HepG2 (cell line): ENCODE data around the gene AGAP1. TPM values are rescaled to one million over a fixed set of nuclear protein-coding genes. Genes with fewer than 3 reads are reported as not detected.

ENCODE experiments used
- ATAC-seq: fragments of 200-7000 bp; cut with Tn5 transposase; 3 replicates; pipeline ENCODE4 v1.9.1; 2020; ENCODE audit warnings: mild to moderate bottlenecking, moderate library complexity
- BruUV-seq: library from RNA; stranded (reverse); fragments of 400-500 nt; replicated peaks from 2 replicates; lab custom pipeline; 2021; lab: Mats Ljungman, UMichigan
- CTCF ChIA-PET: fragments of 300-600 bp; formaldehyde crosslinking; extraction: SDS; loops from one replicate; lab custom pipeline; 2021; ENCODE audit warnings: low total read pairs, inconsistent platforms, low intra/inter-chr PET ratio; lab: Yijun Ruan, JAX
- POLR2A ChIA-PET: fragments of 350-600 bp; sonication (Branson Sonifier 250); formaldehyde crosslinking; loops from one replicate; lab custom pipeline; 2020; ENCODE audit warnings: antibody characterized with exemption, inconsistent platforms; lab: Yijun Ruan, JAX
- DNase-seq: peaks from one replicate; pipeline ENCODE4 v3.0.0-alpha.2; 2015; ENCODE audit warnings: low spot score
- FAIRE-seq: peaks from 3 replicates; lab custom pipeline; 2011; peaks lifted over from hg19 to GRCh38; lab: Jason Lieb, UNC
- H2AFZ ChIP-seq: one replicate; pipeline ENCODE4 v1.6.1; 2011; ENCODE audit warnings: low read length, inconsistent platforms
- H3K27ac ChIP-seq: fragments of 300-600 bp; 3 replicates; pipeline ENCODE4 v1.8.0; 2011; ENCODE audit warnings: mixed run types, mild to moderate bottlenecking, mixed read lengths, low read length, inconsistent platforms; ENCODE audit not compliant: insufficient read depth; ENCODE audit errors: extremely low read length
- H3K27me3 ChIP-seq, 2 experiments: fragments of 200-600 bp in 1 of 2; 2 replicates in 1 of 2; 3 replicates in 1 of 2; pipeline versions ENCODE4 v1.6.0 to v1.8.0; 2011; ENCODE audit warnings: low read length in 2 of 2, mild to moderate bottlenecking in 2 of 2, moderate library complexity in 2 of 2, inconsistent platforms in 1 of 2; ENCODE audit not compliant: insufficient read depth in 2 of 2, control insufficient read depth in 1 of 2
- H3K36me3 ChIP-seq, 2 experiments: fragments of 200-600 bp in 1 of 2; replicated peaks in 1 of 2; 2 replicates in 1 of 2; 3 replicates in 1 of 2; pipeline versions ENCODE4 v1.5.1 to v1.8.0; 2011; ENCODE audit warnings: low read length in 2 of 2, inconsistent platforms in 1 of 2; ENCODE audit not compliant: insufficient read depth in 2 of 2, control insufficient read depth in 1 of 2
- H3K4me1 ChIP-seq: 2 replicates; pipeline ENCODE4 v1.5.1; 2012; ENCODE audit warnings: low read length, inconsistent platforms; ENCODE audit not compliant: insufficient read depth
- H3K4me2 ChIP-seq: 2 replicates; pipeline ENCODE4 v1.6.0; 2011; ENCODE audit warnings: low read depth, low read length, inconsistent platforms
- H3K4me3 ChIP-seq, 3 experiments: fragments of 200-600 bp in 1 of 3; sonication (generic), shearing (Covaris generic) in 1 of 3; replicated peaks in 1 of 3; 2 replicates each; pipeline ENCODE4 v1.5.1; 2011 to 2016; ENCODE audit warnings: low read length in 3 of 3, inconsistent platforms in 2 of 3, low read depth in 2 of 3, mild to moderate bottlenecking in 2 of 3, control low read depth in 1 of 3, mixed read lengths in 1 of 3; ENCODE audit not compliant: insufficient read depth in 1 of 3
- H3K79me2 ChIP-seq: one replicate; pipeline ENCODE4 v1.6.1; 2011; ENCODE audit warnings: low read length, inconsistent platforms; ENCODE audit not compliant: insufficient read depth
- H3K9ac ChIP-seq: 2 replicates; pipeline ENCODE4 v1.6.0; 2011; ENCODE audit warnings: mild to moderate bottlenecking, low read depth, low read length, inconsistent platforms; ENCODE audit not compliant: insufficient read depth
- H3K9me3 ChIP-seq: 2 replicates; pipeline ENCODE4 v1.5.1; 2012; ENCODE audit warnings: mild to moderate bottlenecking, low read length
- H4K20me1 ChIP-seq: 2 replicates; pipeline ENCODE4 v1.6.0; 2011; ENCODE audit warnings: inconsistent platforms, mild to moderate bottlenecking, low read length, moderate library complexity; ENCODE audit not compliant: insufficient read depth
- AGO2 ChIP-seq: fragments of 200-400 bp; formaldehyde crosslinking; optimal IDR thresholded peaks from 2 replicates; pipeline ENCODE3; 2017; ENCODE audit warnings: mild to moderate bottlenecking, low read depth, low read length, moderate library complexity
- FOXA1 ChIP-seq, 2 experiments: fragments of 450-650 bp in 1 of 2; sonication (generic) in 1 of 2; formaldehyde crosslinking in 1 of 2; IDR thresholded peaks; 2 replicates each; pipeline versions ENCODE4 v1.4.0 to v1.6.1; 2016 to 2020; ENCODE audit warnings: missing genetic modification reagents in 1 of 2
- PATZ1 ChIP-seq: sonication (generic); formaldehyde crosslinking; IDR thresholded peaks from 2 replicates; pipeline ENCODE4 v1.4.0; 2020; ENCODE audit warnings: missing genetic modification reagents
- RBM22 ChIP-seq: fragments of 200-400 bp; formaldehyde crosslinking; optimal IDR thresholded peaks from 2 replicates; pipeline ENCODE3; 2017; ENCODE audit warnings: mild to moderate bottlenecking, low read length, moderate library complexity
- ZNF225 ChIP-seq: sonication (generic); formaldehyde crosslinking; IDR thresholded peaks from 2 replicates; pipeline ENCODE4 v1.4.0; 2020; ENCODE audit warnings: mild to moderate bottlenecking, missing genetic modification reagents
- ZNF552 ChIP-seq: sonication (generic); formaldehyde crosslinking; IDR thresholded peaks from 2 replicates; pipeline ENCODE4 v1.9.0; 2022; ENCODE audit warnings: missing genetic modification reagents, mild to moderate bottlenecking, borderline replicate concordance
- ZNF691 ChIP-seq: sonication (generic); formaldehyde crosslinking; IDR thresholded peaks from 2 replicates; pipeline ENCODE4 v1.4.0; 2020; ENCODE audit warnings: missing genetic modification reagents, low read depth, mild to moderate bottlenecking, borderline replicate concordance
- ZNF839 ChIP-seq: sonication (generic); formaldehyde crosslinking; IDR thresholded peaks from 2 replicates; pipeline ENCODE4 v1.4.0; 2020; ENCODE audit warnings: missing genetic modification reagents, mild to moderate bottlenecking, borderline replicate concordance
- WGBS: methylation state at CpG from one replicate; pipeline ENCODE4 v1.1.6; 2017; ENCODE audit warnings: low lambda C conversion rate; 5-methylcytosine and 5-hydroxymethylcytosine counted together
- in situ Hi-C: cut with HindIII; loops from 2 replicates; pipeline ENCODE4 v1.10.0; 2017; ENCODE audit warnings: low pct_unique_long_range_greater_than_20kb; ENCODE audit not compliant: extremely low pct_ligation_motif_present
- intact Hi-C: fragments of 100-400 bp; cut with micrococcal nuclease; formaldehyde crosslinking; loops from one replicate; pipeline ENCODE4 v1.10.0; 2022; ENCODE audit not compliant: unreplicated experiment
- polyA plus RNA-seq, 8 experiments: library from polyadenylated mRNA; depleted of rRNA in 3 of 8; stranded (reverse) in 7 of 8; unstranded in 1 of 8; fragments of >200 nt; fragmentation: Illumina TruSeq in 4 of 8; extraction: Trizol in 4 of 8; gene quantifications; 2 replicates each; pipeline versions ENCODE4 v1.2.1 to v1.2.3, GENCODE V29; 2011 to 2016; ENCODE audit warnings: low read depth in 4 of 8, missing spikeins in 1 of 8, mixed read lengths in 1 of 8; ENCODE audit not compliant: insufficient read depth in 1 of 8
- total RNA-seq, 5 experiments: library from RNA; depleted of rRNA; stranded (reverse); fragments of >200 nt; fragmentation: Illumina TruSeq; extraction: Trizol; gene quantifications; 2 replicates each; pipeline ENCODE4 v1.2.3, GENCODE V29; 2016; ENCODE audit warnings: low read depth in 1 of 5

The AGAP1 gene
- total and polyA plus RNA-seq, 2 of the 13 experiments (the other 11 are each of a cell fraction or from before 2014, with no cell fraction given) = 21.2 to 32.7 TPM

GRCh38 chr2:235889302-235889630 lies 395.4 kb downstream of the AGAP1 start (continued):
- TF ChIP-seq PATZ1 (CRISPR knock-in tag) = 0 out of 2 replicates have a peak, but pooled peaks have one; percentile 38

GRCh38 chr2:235893129-235893698 lies 399.4 kb downstream of the AGAP1 start:
- Histone ChIP-seq H3K79me2 (no peaks in the 10 kb centered on the region), H3K4me2 (no peak overlapping the region), H4K20me1 (no peaks in the 10 kb centered on the region), H3K36me3 (peaks cover 10 to 28% of the 10 kb centered on the region in 2 experiments), H3K27ac (no peak overlapping the region), H3K4me3 (no peak overlapping the region), H3K9me3 (no peaks in the 10 kb centered on the region; the same call in 1 of the 2 replicates), H3K4me1 (peaks cover 37% of the 10 kb centered on the region), H3K27me3 (no peaks in the 10 kb centered on the region)
- over 99% methylated on average over 27 of the region's 27 CpGs for WGBS
- no peak for ATAC-seq
- TF ChIP-seq ZNF839 = peak; percentile 56; the same call in 1 of the 2 replicates
- TF ChIP-seq AGO2 = peak; percentile 70
- TF ChIP-seq RBM22 = peak; percentile 70
- 0 out of 2 replicates have a peak, but pooled peaks have one; percentile 19 for TF ChIP-seq FOXA1 (IDR thresholded peaks at IDR 0.05)
- no peak for TF ChIP-seq FOXA1 (CRISPR knock-in tag; IDR thresholded peaks at IDR 0.05)
- no peak for TF ChIP-seq ZNF552
- no peak for TF ChIP-seq ZNF691
- TF ChIP-seq ZNF225 (CRISPR knock-in tag) = peak; percentile 40; the same call in 1 of the 2 replicates
- TF ChIP-seq, all 625 proteins: peak for 5
- POLR2A ChIA-PET = no interaction called here
- in situ Hi-C loops (no loop called here), intact Hi-C loops (no loop called here)
- DNase-seq (no peak), FAIRE-seq (no peak)
- Histone ChIP-seq H3K9ac (no peak overlapping the region), H2AFZ (no peak overlapping the region)
- CTCF ChIA-PET = no interaction called here
- BruUV-seq = no TSS peak
